Lung (tissue), 12 donors: Measurements from ENCODE around the gene NDFIP1. TPM values are rescaled to one million over a fixed set of nuclear protein-coding genes. Genes with fewer than 3 reads are reported as not detected.

ENCODE experiments used
- ATAC-seq: fragments of 200-7000 bp; cut with Tn5 transposase; one replicate; pipeline ENCODE4 v1.9.1; 2020; ENCODE audit warnings: moderate number of reproducible peaks; ENCODE audit not compliant: insufficient read depth, low FRiP score
- DNase-seq, 3 donors: peaks; one replicate each; pipeline ENCODE4 v3.0.0-alpha.2; 2013 to 2017
- H3K27ac ChIP-seq, 2 donors: one replicate each; pipeline ENCODE4 v1.5.1; 2013; ENCODE audit warnings: mild to moderate bottlenecking in 2 of 2, moderate library complexity in 2 of 2, control low read depth in 1 of 2, inconsistent platforms in 1 of 2, low read depth in 1 of 2, low read length in 1 of 2
- H3K27me3 ChIP-seq, 3 donors: one replicate each; pipeline ENCODE4 v1.5.1; 2013; ENCODE audit warnings: low read length in 2 of 3; ENCODE audit not compliant: control insufficient read depth in 3 of 3, insufficient read depth in 3 of 3
- H3K36me3 ChIP-seq, 4 donors: one replicate each; pipeline ENCODE4 v1.5.1; 2013; ENCODE audit warnings: low read length in 4 of 4, mild to moderate bottlenecking in 1 of 4, moderate library complexity in 1 of 4; ENCODE audit not compliant: control insufficient read depth in 4 of 4, insufficient read depth in 4 of 4
- H3K4me1 ChIP-seq, 5 donors: one replicate each; pipeline ENCODE4 v1.5.1; 2013; ENCODE audit warnings: low read length in 5 of 5, mild to moderate bottlenecking in 2 of 5, moderate library complexity in 1 of 5; ENCODE audit not compliant: control insufficient read depth in 5 of 5, insufficient read depth in 5 of 5
- H3K4me3 ChIP-seq: one replicate; pipeline ENCODE4 v1.5.1; 2013; ENCODE audit warnings: mild to moderate bottlenecking, control low read depth, moderate library complexity
- H3K9ac ChIP-seq, 2 donors: one replicate each; pipeline ENCODE4 v1.5.1; 2013; ENCODE audit warnings: low read length in 2 of 2, control low read depth in 1 of 2; ENCODE audit not compliant: insufficient read depth in 1 of 2
- H3K9me3 ChIP-seq, 4 donors: one replicate each; pipeline ENCODE4 v1.5.1; 2013; ENCODE audit warnings: low read length in 3 of 4, mild to moderate bottlenecking in 1 of 4, moderate library complexity in 1 of 4; ENCODE audit not compliant: control insufficient read depth in 4 of 4, insufficient read depth in 3 of 4
- CTCF ChIP-seq: IDR thresholded peaks from 2 replicates; pipeline ENCODE4 v1.5.1; 2012; ENCODE audit warnings: mild to moderate bottlenecking; ENCODE audit errors: control extremely low read depth, extremely low read depth
- WGBS, 2 donors: extraction: QIAGEN DNeasy Blood & Tissue Kit; methylation state at CpG; one replicate each; pipeline ENCODE4 v1.1.7; 2013; 5-methylcytosine and 5-hydroxymethylcytosine counted together
- polyA plus RNA-seq, 2 donors: library from polyadenylated mRNA; stranded (reverse); fragments of 200-250 nt; gene quantifications; one replicate each; pipeline ENCODE4 v1.2.1, GENCODE V29; 2013
- total RNA-seq, 2 donors: library from RNA; depleted of rRNA in 1 of 2; stranded (reverse); fragments of >200 nt in 1 of 2; gene quantifications; one replicate each; pipeline ENCODE4 v1.2.1, GENCODE V29; 2014 to 2021
- donor health status: control.
- donor health status: control.
- donor health status: Bipolar disorder and iron deficiency.
- donor health status: healthy.
- donor health status: DM: yes; HTN: yes; CAD: no.

Gene NDFIP1
- total and polyA plus RNA-seq, 4 donors: 31.5 to 106 (median 68.4) TPM

- Histone ChIP-seq H3K27ac (no peak overlapping the region), H3K9me3 (no peaks in the 10 kb centered on the region), H3K9ac (no peak overlapping the region), H3K4me3 (no peak overlapping the region), H3K4me1 (no peaks in the 10 kb centered on the region), H3K27me3 (no peaks in the 10 kb centered on the region), H3K36me3 (no peaks in the 10 kb centered on the region)
- WGBS, 2 donors: 90 to 91% methylated on average over 6 of the region's 6 CpGs
- DNase-seq (no peak), ATAC-seq (no peak)
- TF ChIP-seq CTCF: no peak
Measured at GRCh38 chr5:142179776-142180387, 71.3 kb downstream of the NDFIP1 start.

- WGBS, 2 donors: 91 to 94% methylated on average over 6 of the region's 6 CpGs
- TF ChIP-seq CTCF: no peak
- no peaks in the 10 kb centered on the region for H3K9me3 ChIP-seq
- H3K36me3 ChIP-seq: no peaks in the 10 kb centered on the region
- H3K4me1 ChIP-seq: no peaks in the 10 kb centered on the region
- H3K4me3 ChIP-seq: no peak overlapping the region
- H3K27me3 ChIP-seq: no peaks in the 10 kb centered on the region
- no peak overlapping the region for H3K27ac ChIP-seq
- DNase-seq: no peak
- no peak overlapping the region for H3K9ac ChIP-seq
- no peak for ATAC-seq
Measured at GRCh38 chr5:142181096-142181495, 72.5 kb downstream of the NDFIP1 start.

DNA sequence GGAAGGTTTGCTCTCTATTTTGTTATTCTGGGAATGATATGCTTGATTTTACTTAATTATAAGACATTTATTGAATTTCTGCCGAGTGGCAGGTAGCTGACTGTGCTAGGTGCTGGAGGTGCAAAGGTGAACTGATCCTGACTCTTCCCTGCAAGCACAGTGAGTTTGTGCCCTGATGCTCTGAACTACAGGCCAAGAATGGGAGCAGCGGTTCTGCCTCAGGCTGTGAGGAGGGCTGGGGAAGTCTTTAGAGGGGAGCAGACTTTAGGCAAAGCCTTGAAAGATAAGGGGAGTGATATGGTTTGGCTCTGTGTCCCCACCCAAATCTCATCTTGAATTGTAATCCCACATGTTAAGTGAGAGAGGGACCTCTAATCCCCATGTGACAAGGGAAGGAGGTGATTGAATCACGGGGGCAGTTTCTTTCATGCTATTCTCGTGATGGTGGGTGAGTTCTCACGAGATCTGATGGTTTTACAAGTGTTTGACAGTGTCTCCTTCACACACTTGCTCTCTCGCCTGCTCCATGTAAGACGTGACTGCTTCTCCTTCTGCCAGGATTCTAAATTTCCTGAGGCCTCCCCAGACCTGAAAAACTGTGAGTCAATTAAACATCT is 73.1 kb downstream of the NDFIP1 start:
- no peak overlapping the region for H3K27ac ChIP-seq
- ATAC-seq (no peak), DNase-seq (no peak)
- H3K4me1 ChIP-seq: peaks cover 0 to 2% (median 0%) of the 10 kb centered on the region in 5 donors
- no peaks in the 10 kb centered on the region for H3K36me3 ChIP-seq
- no peak overlapping the region for H3K4me3 ChIP-seq
- no peaks in the 10 kb centered on the region for H3K27me3 ChIP-seq
- no peak for TF ChIP-seq CTCF
- 85 to 90% methylated on average over 7 of the region's 7 CpGs for WGBS, 2 donors
- H3K9me3 ChIP-seq: no peaks in the 10 kb centered on the region
- no peak overlapping the region for H3K9ac ChIP-seq

GRCh38 chr5:142182840-142183239 is 74.3 kb downstream of the NDFIP1 start:
- WGBS, 2 donors: 92 to 96% methylated on average over 5 of the region's 5 CpGs
- H3K27me3 ChIP-seq: no peaks in the 10 kb centered on the region
- H3K4me3 ChIP-seq: no peak overlapping the region
- H3K27ac ChIP-seq: no peak overlapping the region
- no peak for TF ChIP-seq CTCF
- ATAC-seq: no peak
- peaks cover 0 to 9% (median 0%) of the 10 kb centered on the region in 5 donors for H3K4me1 ChIP-seq
- H3K36me3 ChIP-seq: no peaks in the 10 kb centered on the region
- DNase-seq: no peak
- no peaks in the 10 kb centered on the region for H3K9me3 ChIP-seq
- no peak overlapping the region for H3K9ac ChIP-seq
